Measurements from ENCODE around the gene MYO1G. TPM values are rescaled to one million over a fixed set of nuclear protein-coding genes. Genes with fewer than 3 reads are reported as not detected.

MYO1G gene
- total RNA-seq, 1 experiment from 2014 or later, result 0.11 TPM

DNA sequence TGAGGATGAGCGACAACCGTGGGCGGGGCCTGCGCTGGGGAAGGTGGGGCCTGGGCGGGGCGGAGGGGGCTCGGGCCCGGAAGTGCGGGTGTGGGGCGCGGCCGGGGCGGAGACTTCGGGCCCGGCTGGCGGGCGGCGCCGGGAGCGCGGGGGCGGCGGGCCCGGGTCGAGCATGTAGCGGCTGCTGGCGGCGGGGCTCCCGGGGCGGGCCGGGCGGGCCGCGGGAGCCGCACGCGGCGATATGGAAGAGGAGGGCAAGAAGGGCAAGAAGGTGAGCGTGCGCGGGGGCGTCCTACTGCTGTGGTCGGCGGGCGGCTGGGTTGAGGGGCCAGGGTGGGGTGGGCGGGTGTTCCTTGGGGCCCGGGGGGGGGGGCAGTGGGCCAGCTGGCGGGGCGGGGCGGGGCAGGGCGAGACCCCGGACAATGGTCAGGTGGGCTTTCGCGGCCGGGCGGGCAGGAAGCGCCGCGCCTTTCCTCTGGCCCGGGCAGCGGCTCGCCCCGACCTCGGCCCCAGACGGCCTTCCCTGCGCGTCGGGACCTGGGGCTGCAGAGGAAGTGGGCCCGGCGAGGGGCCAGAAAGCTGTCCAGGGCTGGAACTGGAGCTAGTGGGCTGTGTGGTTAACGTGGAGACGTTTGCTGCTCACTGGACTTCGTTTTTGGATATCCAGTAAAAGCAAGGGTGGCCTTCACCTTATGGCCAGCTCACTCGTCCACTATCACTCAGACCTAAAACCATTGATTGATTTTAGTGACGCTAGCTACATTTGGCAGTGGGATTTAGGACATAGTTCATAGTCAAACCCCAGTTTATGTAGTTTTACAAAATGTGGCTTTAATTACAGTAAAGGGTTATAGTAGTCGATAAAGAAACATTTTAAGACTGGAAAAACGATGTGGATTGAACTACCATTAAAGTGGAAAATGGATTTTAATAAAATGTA is 21.5 kb upstream of the MYO1G start, which contains the start of gene CCM2:
Gene CCM2, plus strand, starts transcription at position 109 of the 940 bp plus-strand sequence. Its CDS starts 133 bp downstream, at position 242.
- H4K20me1 ChIP-seq (ENCODE audit: low read length), result no peaks in the 10 kb centered on the region
- H3K9me2 ChIP-seq (replicated peaks; ENCODE audit: low read length), result no peaks in the 10 kb centered on the region
- peak within 1 kb of the TSS; percentile 93 for H3K4me2 ChIP-seq (ENCODE audit: low read length)
- H3K79me2 ChIP-seq (ENCODE audit: low read length), result peaks cover 40% of the 10 kb centered on the region
- no peaks in the 10 kb centered on the region; the same call in 1 of the 2 replicates for H3K36me3 ChIP-seq (ENCODE audit: low read depth, low read length)
- peak within 1 kb of the TSS; percentile 94 for H3K4me3 ChIP-seq (ENCODE audit: low read length)
- POLR2A ChIA-PET (ENCODE audit: unreplicated experiment), result interaction anchor here (0.5 to 1.0 kb wide), 6 partner anchors 15 to 394 kb away, joined by 4 to 18 read pairs (median 9); no protein-coding TSS in a partner anchor
- BruUV-seq (replicated peaks), result no TSS peak
- no peaks in the 10 kb centered on the region for H3F3A ChIP-seq (ENCODE audit: low read length, unreplicated experiment)
- CTCF ChIA-PET, result interaction anchor here (0.5 to 1.5 kb wide), 12 partner anchors 14 to 240 kb away, joined by 3 to 15 read pairs (median 5); no protein-coding TSS in a partner anchor
- no peaks in the 10 kb centered on the region for H3K27me3 ChIP-seq (ENCODE audit: low read length)
- peaks cover 23% of the 10 kb centered on the region for H3K4me1 ChIP-seq (ENCODE audit: insufficient read depth, low read length)
- no peaks in the 10 kb centered on the region for H3K9me3 ChIP-seq (ENCODE audit: low read length)
- H3K9ac ChIP-seq (ENCODE audit: low read length), result peak within 1 kb of the TSS; percentile 78
- ATAC-seq (peak; percentile 22), DNase-seq (peak; percentile 40)
- TF ChIP-seq EZH2phosphoT487 (IDR thresholded peaks at IDR 0.05; ENCODE audit: borderline replicate concordance, low read length) (no peak), EZH2 (IDR thresholded peaks at IDR 0.05; ENCODE audit: low read length, unreplicated experiment) (no peak)
- TF ChIP-seq, protein P1, sequence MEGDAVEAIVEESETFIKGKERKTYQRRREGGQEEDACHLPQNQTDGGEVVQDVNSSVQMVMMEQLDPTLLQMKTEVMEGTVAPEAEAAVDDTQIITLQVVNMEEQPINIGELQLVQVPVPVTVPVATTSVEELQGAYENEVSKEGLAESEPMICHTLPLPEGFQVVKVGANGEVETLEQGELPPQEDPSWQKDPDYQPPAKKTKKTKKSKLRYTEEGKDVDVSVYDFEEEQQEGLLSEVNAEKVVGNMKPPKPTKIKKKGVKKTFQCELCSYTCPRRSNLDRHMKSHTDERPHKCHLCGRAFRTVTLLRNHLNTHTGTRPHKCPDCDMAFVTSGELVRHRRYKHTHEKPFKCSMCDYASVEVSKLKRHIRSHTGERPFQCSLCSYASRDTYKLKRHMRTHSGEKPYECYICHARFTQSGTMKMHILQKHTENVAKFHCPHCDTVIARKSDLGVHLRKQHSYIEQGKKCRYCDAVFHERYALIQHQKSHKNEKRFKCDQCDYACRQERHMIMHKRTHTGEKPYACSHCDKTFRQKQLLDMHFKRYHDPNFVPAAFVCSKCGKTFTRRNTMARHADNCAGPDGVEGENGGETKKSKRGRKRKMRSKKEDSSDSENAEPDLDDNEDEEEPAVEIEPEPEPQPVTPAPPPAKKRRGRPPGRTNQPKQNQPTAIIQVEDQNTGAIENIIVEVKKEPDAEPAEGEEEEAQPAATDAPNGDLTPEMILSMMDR (conservative IDR thresholded peaks at IDR 0.05; ENCODE audit: low read depth, low read length), result no peak
- peak within 1 kb of the TSS; percentile 66 for H3K27ac ChIP-seq (ENCODE audit: low read length)
- intact Hi-C loops (cut with micrococcal nuclease), result no loop called here
- H2AFZ ChIP-seq (ENCODE audit: low read length), result peak within 1 kb of the TSS; percentile 99

DNA sequence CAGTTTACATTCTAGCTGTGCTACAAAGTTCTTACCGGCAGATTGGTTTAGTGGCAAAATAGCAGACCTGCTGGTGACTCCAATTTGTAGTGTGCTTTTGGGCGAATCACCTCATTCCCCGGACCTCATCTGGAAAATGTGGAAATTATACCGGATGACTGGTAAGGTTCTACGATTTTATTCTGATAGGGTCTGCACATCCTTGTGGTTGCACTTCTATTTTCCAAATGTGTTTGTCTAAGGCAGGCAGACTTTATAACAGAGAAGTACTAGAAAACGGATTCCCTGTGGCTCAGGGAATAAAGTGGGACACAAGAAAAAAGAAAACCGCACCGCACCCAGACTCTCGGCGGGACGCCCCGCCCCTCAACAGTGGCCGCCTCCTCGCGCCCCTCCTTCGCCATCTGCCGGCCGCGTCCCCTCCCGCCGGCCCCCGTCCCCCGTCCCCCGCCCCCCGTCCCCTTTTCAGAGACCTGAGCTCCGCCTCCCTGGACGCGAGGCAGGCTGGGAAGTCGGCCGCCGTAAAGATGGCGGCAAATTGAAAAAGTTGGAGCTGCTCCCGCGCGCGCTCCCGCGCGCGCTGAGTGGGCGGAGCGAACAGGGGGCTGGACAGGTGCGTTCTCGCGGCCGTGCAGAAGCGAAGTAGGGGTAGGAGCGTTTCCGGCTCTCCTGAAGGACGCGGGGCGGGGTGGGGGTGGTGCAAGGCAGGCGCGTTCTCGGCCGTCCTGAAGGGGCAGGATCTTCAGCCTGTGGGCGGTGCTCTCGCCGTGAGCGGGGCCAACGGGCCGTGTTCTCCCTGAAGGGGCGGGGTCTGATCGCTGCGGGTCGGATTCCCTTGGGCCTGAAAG is 20.7 kb upstream of the MYO1G start:
- peak; percentile 88 for ATAC-seq
- CTCF ChIA-PET, result interaction anchor here (0.6 to 1.5 kb wide), 11 partner anchors 12 to 241 kb away, joined by 3 to 15 read pairs (median 5); no protein-coding TSS in a partner anchor

More for the DNA sequence above, 20.7 kb upstream of the MYO1G start:
- Histone ChIP-seq H3K36me3 (ENCODE audit: low read depth, low read length) (no peaks in the 10 kb centered on the region; the same call in 1 of the 2 replicates), H3K9me3 (ENCODE audit: low read length) (no peaks in the 10 kb centered on the region), H3F3A (ENCODE audit: low read length, unreplicated experiment) (no peaks in the 10 kb centered on the region), H3K9me2 (replicated peaks; ENCODE audit: low read length) (no peaks in the 10 kb centered on the region), H2AFZ (ENCODE audit: low read length) (peak overlapping the region; percentile 99), H3K4me1 (ENCODE audit: insufficient read depth, low read length) (peaks cover 23% of the 10 kb centered on the region), H3K27me3 (ENCODE audit: low read length) (no peaks in the 10 kb centered on the region), H3K9ac (ENCODE audit: low read length) (peak overlapping the region; percentile 78), H3K79me2 (ENCODE audit: low read length) (peaks cover 40% of the 10 kb centered on the region), H4K20me1 (ENCODE audit: low read length) (no peaks in the 10 kb centered on the region), H3K27ac (ENCODE audit: low read length) (peak overlapping the region; percentile 66), H3K4me2 (ENCODE audit: low read length) (peak overlapping the region; percentile 93), H3K4me3 (ENCODE audit: low read length) (peak overlapping the region; percentile 94)
- TF ChIP-seq EZH2 (IDR thresholded peaks at IDR 0.05; ENCODE audit: low read length, unreplicated experiment), result no peak
- no peak for TF ChIP-seq EZH2phosphoT487 (IDR thresholded peaks at IDR 0.05; ENCODE audit: borderline replicate concordance, low read length)
- TF ChIP-seq, protein P1 (conservative IDR thresholded peaks at IDR 0.05; ENCODE audit: low read depth, low read length), result no peak
- DNase-seq, result peak; percentile 98
- TSS peak; percentile 79 for BruUV-seq (replicated peaks)
- POLR2A ChIA-PET (ENCODE audit: unreplicated experiment), result interaction anchor here (0.5 to 1.0 kb wide), 8 partner anchors 14 to 740 kb away, joined by 3 to 18 read pairs (median 8); no protein-coding TSS in a partner anchor
- intact Hi-C loops (cut with micrococcal nuclease), result loop anchor here (5.0 kb wide), 1 partner anchor 142 kb away; no protein-coding TSS in a partner anchor
